Skeletal muscle satellite cell (primary cell): ENCODE data around the gene KBTBD13.
"Not testable (repeated sequence)": the region's sequence is repeated elsewhere in the genome, so short reads cannot be mapped to it uniquely, and the experiment has no call there.

ENCODE experiments used
- H3K27me3 ChIP-seq: 2 replicates; pipeline ENCODE4 v1.7.0; 2013; ENCODE audit warnings: low read length; ENCODE audit not compliant: control insufficient read depth, insufficient read depth
- H3K36me3 ChIP-seq: 2 replicates; pipeline ENCODE4 v1.7.0; 2013; ENCODE audit warnings: mild to moderate bottlenecking, control low read depth, low read length; ENCODE audit not compliant: insufficient read depth
- H3K4me1 ChIP-seq: 2 replicates; pipeline ENCODE4 v1.7.0; 2013; ENCODE audit warnings: low read length; ENCODE audit not compliant: control insufficient read depth, insufficient read depth
- H3K4me2 ChIP-seq: 2 replicates; pipeline ENCODE4 v1.7.0; 2013; ENCODE audit warnings: mild to moderate bottlenecking, low read length
- H3K4me3 ChIP-seq: 2 replicates; pipeline ENCODE4 v1.7.0; 2013; ENCODE audit warnings: low read length
- H3K9ac ChIP-seq: 2 replicates; pipeline ENCODE4 v1.7.0; 2013; ENCODE audit warnings: mild to moderate bottlenecking, low read depth, low read length, moderate library complexity
- H3K9me3 ChIP-seq: replicated peaks from 2 replicates; pipeline ENCODE4 v1.7.0; 2013; ENCODE audit warnings: mild to moderate bottlenecking, control low read depth, low read length

The KBTBD13 gene

GRCh38 chr15:65074946-65075345, 1.6 kb upstream of the KBTBD13 start:
- H3K36me3 ChIP-seq, H3K9me3 ChIP-seq, H3K4me3 ChIP-seq, H3K9ac ChIP-seq, H3K4me1 ChIP-seq, H3K4me2 ChIP-seq: not testable (repeated sequence)
- peaks cover 30% of the 10 kb centered on the region for H3K27me3 ChIP-seq

DNA sequence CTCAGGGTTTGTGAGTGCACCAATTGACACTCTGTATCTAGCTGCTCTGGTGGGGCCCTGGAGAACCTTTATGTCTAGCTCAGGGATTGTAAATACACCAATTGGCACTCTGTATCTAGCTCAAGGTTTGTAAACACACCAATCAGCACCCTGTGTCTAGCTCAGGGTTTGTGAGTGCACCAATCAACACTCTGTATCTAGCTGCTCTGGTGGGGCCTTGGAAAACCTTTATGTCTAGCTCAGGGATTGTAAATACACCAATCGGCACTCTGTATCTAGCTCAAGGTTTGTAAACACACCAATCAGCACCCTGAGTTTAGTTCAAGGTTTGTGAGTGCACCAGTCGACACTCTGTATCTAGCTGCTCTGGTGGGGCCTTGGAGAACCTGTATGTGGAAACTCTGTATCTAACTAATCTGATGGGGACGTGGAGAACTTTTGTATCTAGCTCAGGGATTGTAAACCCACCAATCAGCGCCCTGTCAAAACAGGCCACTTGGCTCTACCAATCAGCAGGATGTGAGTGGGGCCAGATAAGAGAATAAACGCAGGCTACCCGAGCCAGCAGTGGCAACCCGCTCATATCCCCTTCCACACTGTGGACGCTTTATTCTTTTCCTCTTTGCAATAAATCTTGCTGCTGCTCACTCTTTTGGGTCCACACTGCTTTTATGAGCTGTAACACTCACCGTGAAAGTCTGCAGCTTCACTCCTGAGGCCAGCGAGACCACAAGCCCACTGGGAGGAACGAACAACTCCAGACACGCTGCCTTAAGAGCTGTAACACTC, 745 bp upstream of the KBTBD13 start:
- not testable (repeated sequence) for H3K4me3 ChIP-seq, H3K36me3 ChIP-seq, H3K4me2 ChIP-seq, H3K4me1 ChIP-seq, H3K9me3 ChIP-seq, H3K9ac ChIP-seq
- H3K27me3 ChIP-seq = peaks cover 33% of the 10 kb centered on the region

DNA sequence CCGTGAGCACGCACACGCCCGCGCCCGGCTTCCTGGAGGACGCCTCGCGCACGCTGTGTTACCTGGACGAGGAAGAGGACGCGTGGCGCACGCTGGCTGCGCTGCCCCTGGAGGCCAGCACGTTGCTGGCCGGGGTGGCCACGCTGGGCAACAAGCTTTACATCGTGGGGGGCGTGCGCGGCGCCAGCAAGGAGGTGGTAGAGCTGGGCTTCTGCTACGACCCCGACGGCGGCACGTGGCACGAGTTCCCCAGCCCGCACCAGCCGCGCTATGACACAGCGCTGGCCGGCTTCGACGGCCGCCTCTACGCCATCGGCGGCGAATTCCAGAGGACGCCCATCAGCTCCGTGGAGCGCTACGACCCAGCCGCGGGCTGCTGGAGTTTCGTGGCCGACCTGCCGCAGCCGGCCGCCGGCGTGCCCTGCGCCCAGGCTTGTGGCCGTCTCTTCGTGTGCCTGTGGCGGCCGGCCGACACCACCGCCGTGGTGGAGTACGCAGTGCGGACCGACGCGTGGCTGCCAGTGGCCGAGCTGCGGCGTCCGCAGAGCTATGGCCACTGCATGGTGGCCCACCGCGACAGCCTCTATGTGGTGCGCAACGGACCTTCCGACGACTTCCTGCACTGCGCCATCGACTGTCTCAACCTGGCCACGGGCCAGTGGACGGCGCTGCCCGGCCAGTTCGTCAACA, 890 bp downstream of the KBTBD13 start:
- Histone ChIP-seq H3K4me1 (no peaks in the 10 kb centered on the region), H3K9ac (no peak overlapping the region), H3K4me2 (peak overlapping the region; percentile 52), H3K9me3 (no peaks in the 10 kb centered on the region), H3K27me3 (peaks cover 42% of the 10 kb centered on the region), H3K36me3 (no peaks in the 10 kb centered on the region), H3K4me3 (no peak overlapping the region)

DNA sequence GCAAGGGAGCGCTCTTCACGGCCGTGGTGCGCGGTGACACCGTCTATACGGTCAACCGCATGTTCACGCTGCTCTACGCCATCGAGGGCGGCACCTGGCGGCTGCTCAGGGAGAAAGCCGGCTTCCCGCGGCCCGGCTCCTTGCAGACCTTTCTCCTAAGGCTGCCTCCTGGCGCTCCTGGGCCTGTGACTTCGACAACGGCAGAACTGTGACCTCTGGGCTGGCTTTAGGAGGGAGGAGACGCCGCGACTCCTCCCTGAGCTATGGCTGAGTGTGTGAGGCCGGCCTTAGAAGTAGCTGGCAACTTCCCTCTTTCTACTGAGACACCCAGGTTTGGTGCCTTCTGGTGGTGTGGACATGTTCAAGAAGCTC, 1.4 kb downstream of the KBTBD13 start:
- peak overlapping the region; percentile 52 for H3K4me2 ChIP-seq
- no peak overlapping the region for H3K9ac ChIP-seq
- peaks cover 47% of the 10 kb centered on the region for H3K27me3 ChIP-seq
- no peaks in the 10 kb centered on the region for H3K4me1 ChIP-seq
- H3K4me3 ChIP-seq = no peak overlapping the region
- H3K36me3 ChIP-seq = no peaks in the 10 kb centered on the region
- H3K9me3 ChIP-seq = no peaks in the 10 kb centered on the region

GRCh38 chr15:65079580-65079979, 3.0 kb downstream of the KBTBD13 start:
- H3K9ac ChIP-seq = no peak overlapping the region
- H3K27me3 ChIP-seq = peaks cover 61% of the 10 kb centered on the region
- no peaks in the 10 kb centered on the region for H3K9me3 ChIP-seq
- H3K4me2 ChIP-seq = no peak overlapping the region
- H3K36me3 ChIP-seq = no peaks in the 10 kb centered on the region
- H3K4me3 ChIP-seq = no peak overlapping the region
- H3K4me1 ChIP-seq = no peaks in the 10 kb centered on the region

DNA sequence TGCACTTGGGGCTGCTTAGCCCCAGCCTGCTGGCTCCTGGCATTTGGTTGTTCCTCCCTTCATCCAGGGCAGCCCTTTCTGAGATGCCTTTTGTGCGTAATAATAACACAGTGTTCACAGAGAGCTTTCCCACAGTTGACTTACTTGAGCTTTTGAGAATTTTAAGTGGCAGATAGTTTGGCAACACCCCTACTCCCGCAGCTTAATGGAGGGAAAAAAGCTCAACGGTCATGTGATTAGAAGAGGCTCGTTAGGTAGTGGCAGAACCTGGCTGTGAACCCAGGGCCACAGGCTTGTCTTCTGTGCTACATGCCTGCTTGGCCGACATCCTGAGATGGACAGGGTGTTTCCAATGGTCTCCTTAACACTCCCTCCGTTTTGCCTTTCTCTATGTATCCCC, 4.7 kb downstream of the KBTBD13 start:
- H3K9me3 ChIP-seq = no peaks in the 10 kb centered on the region
- H3K9ac ChIP-seq = no peak overlapping the region
- no peaks in the 10 kb centered on the region for H3K36me3 ChIP-seq
- H3K27me3 ChIP-seq = peaks cover 69% of the 10 kb centered on the region
- no peaks in the 10 kb centered on the region for H3K4me1 ChIP-seq
- H3K4me2 ChIP-seq = no peak overlapping the region
- no peak overlapping the region for H3K4me3 ChIP-seq

DNA sequence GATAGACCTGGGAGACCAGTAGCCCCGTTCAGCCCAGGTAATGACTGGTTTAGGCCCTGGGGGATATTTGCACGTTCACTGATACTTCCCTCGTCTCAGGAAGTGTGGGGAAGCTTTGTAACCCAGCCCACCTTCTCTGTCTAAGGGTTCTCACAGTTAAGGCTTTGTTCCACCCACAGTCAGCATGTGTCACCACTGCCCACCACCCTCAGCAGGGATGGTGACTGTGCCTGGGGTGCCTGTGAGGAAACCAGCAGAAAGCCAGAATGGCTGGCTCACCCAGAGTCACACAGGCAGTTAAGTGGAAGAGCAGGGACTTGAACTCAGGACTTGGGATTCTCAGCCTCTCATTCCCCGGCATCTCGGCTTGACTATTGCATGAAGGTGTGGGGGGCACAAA, 5.2 kb downstream of the KBTBD13 start:
- H3K9ac ChIP-seq = no peak overlapping the region
- H3K9me3 ChIP-seq = no peaks in the 10 kb centered on the region
- H3K27me3 ChIP-seq = peaks cover 69% of the 10 kb centered on the region
- H3K36me3 ChIP-seq = no peaks in the 10 kb centered on the region
- H3K4me1 ChIP-seq = no peaks in the 10 kb centered on the region
- no peak overlapping the region for H3K4me2 ChIP-seq
- H3K4me3 ChIP-seq = no peak overlapping the region

DNA sequence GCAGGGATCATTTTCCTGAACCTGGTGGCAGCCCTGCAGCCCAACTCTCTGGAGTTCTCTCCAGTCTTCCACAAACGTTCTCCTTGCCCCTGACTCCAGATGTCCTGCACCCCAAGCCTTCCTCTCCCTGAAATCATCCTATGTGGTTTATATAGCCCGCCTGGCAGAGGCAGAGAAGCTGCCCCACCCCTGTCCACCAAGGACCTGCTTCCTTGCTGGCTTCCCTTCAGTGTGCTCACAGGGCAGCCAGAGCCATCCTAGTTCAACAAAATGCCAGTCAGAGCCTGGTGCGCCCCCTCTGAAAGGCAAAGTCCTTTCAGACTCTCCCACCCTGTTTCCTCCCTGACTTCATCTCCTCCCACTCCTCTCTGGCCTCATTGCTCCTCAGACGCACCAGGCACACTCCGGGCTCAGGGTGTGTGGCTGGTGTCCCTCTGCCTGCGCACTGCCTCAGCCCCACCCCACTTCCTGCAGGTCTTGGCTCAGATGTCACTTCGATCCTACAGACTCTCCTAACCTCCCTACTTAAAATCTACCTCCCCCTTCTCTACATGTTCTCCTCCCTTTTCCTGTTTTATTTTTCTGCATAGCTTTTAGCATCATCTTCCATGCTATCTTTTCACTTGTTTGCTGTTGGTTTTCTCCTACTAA, 5.9 kb downstream of the KBTBD13 start:
- Histone ChIP-seq H3K4me3 (no peak overlapping the region), H3K36me3 (no peaks in the 10 kb centered on the region), H3K9ac (no peak overlapping the region), H3K27me3 (peaks cover 69% of the 10 kb centered on the region), H3K9me3 (no peaks in the 10 kb centered on the region), H3K4me1 (no peaks in the 10 kb centered on the region), H3K4me2 (no peak overlapping the region)

- Histone ChIP-seq H3K36me3 (no peaks in the 10 kb centered on the region), H3K9ac (no peak overlapping the region), H3K27me3 (peaks cover 62% of the 10 kb centered on the region), H3K9me3 (no peaks in the 10 kb centered on the region), H3K4me3 (no peak overlapping the region), H3K4me1 (peaks cover 5% of the 10 kb centered on the region), H3K4me2 (no peak overlapping the region)
These were observed 6.7 kb downstream of the KBTBD13 start for GRCh38 chr15:65083262-65083701.

DNA sequence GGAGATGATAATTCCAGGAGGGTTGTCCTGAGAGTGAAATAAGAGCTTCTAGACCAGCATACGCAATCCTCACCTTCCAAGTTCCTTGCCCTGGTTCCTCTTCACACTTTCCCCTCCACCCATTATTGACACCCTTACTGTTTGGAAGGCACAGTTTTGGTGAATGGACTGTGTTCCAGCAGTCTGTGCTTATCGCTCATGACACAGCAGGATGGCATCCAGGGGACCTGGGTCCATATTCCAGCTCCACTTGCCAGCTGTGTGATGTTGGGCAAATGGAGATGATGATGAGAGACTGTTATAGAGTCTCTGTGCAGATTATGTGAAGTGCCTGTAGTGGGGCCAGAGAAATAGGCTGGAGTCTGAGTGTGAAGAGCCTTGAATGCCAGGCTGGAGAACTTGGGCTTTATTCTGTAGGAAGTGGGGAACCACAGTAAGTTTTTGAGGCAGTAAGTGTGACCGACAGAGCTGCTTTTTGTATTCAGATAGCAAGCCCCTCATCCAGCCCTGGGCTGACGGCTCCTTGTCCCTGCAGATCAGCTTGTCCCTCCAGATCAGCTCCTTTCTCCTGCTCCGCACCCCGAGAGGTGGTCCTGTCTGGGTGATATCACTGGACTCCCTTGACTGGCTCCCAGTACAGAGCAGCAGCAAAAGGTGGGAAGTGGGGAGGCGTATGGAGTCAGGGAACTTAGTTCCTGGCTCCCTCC, 8.1 kb downstream of the KBTBD13 start:
- H3K36me3 ChIP-seq = no peaks in the 10 kb centered on the region
- no peak overlapping the region for H3K4me2 ChIP-seq
- H3K27me3 ChIP-seq = peaks cover 49% of the 10 kb centered on the region
- peaks cover 7% of the 10 kb centered on the region for H3K4me1 ChIP-seq
- H3K9me3 ChIP-seq = no peaks in the 10 kb centered on the region
- no peak overlapping the region for H3K9ac ChIP-seq
- no peak overlapping the region for H3K4me3 ChIP-seq

GRCh38 chr15:65085207-65085753, 8.7 kb downstream of the KBTBD13 start:
- Histone ChIP-seq H3K36me3 (no peaks in the 10 kb centered on the region), H3K27me3 (peaks cover 46% of the 10 kb centered on the region), H3K4me2 (no peak overlapping the region), H3K9ac (no peak overlapping the region), H3K4me1 (peaks cover 7% of the 10 kb centered on the region), H3K4me3 (no peak overlapping the region), H3K9me3 (no peaks in the 10 kb centered on the region)
